Measurements from ENCODE around the gene DAPK2.
A peak's percentile ranks its signal among the peaks of the same experiment; 100 is the strongest.
"Not testable (repeated sequence)": the region's sequence is repeated elsewhere in the genome, so short reads cannot be mapped to it uniquely, and the experiment has no call there.

Gene DAPK2

DNA sequence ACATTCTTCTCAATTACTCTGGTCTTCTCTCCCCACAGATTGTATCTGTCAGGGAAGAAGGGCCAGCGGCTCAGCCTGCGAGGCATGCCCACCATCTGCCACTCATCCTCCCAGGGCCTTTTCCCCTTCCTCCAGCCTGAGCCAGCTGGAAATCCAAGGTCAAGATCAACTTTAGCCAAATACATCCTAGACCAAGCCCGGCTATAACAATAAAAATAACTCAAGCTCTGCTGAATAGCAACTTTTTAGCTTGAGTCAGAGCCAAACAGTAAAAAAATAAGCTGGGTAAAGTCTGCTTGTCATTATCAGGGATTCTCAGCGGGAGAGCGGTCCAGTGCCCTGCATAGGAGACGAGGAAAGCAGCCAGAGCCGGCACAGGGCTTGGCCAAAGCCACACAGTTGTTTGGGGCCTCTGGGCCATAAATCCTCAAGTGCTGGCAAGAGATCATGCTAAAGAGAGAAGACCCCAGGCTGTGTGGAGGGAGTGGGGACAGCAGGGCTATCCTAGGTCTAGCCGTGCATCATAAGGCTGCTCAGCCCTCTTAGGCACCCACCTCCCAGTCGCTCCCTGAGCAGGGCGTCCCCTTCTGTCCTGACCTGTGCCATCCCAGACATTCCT, 136.4 kb downstream of the DAPK2 start:
- peak; percentile 45 for DNase-seq

DNA sequence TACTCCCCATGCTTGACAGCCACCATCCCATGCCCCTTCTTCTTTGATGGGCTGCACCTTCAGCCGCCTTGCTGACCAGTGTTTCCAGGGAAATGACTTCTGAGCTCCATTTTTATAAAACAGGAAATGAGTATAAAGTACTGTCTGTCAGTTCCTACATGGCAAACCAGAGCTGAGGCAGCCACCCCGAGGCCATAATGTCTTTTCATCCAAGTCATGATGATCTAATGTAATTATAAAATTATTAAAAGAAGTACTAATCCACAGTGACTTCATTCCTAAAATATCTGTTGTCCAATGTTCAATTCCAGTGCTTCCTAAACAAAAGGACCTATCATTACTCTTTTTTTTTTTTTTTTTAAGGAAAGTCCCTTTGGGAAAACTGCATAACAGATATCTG, 137.3 kb downstream of the DAPK2 start:
- no peak for DNase-seq

DNA sequence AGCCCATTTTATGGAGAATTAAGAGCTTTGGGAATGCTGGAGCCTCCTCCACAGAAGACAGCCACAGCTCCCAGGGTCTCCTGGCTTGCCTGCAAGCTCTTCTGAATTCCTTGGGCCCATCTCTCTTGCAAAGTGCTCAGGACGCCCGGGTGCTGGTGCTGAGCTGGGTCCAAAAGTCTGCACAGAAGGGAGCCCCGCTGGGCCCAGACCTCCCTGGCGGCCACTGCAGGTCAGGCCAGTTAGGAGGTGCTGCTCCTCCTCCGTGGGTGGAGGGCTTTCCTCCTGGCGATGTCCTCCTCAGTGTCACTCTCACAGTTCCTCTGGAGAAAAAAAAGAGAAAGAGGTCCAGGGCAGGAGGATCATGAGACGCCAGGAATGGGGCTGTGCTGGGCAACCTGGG, 138.0 kb downstream of the DAPK2 start:
- DNase-seq = no peak

DNA sequence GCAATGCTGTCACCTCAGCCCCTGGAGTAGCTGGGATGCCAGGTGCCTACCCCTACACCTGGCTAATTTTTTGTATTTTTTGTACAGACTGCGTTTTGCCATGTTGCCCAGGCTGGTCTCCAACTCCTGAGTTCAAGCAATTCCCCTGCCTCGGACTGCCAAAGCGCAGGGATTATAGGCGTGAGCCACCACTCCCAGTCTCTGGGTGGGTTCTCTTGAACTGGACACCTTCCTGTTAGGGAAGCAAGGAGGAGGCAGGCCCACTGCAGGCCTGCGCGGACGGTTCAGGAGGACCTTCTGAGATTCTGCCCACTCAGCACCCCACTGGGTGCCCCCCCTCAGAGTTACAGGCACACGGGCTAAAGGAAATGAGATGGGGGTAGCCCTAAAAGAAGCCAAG, 138.8 kb downstream of the DAPK2 start:
- DNase-seq = no peak

DNA sequence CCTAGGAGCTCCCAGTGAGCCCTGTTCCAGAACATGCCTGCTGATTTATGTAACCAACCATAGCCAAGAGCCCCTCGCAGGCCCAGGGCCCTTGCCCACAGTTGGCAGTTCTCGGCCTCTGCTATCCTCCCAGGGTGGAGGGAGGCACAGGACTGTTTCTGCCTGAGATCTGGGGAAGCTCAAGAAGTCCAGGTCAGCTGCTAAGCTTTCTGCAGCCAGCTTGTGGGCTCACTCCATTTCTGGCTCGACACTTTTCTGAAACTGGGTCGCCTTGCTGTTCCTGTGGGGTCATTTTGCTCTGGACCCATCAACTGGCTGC, 140.1 kb downstream of the DAPK2 start:
- no peak for DNase-seq

- no peak for DNase-seq
These were observed 140.6 kb downstream of the DAPK2 start for GRCh38 chr15:63905558-63906265.

- DNase-seq = peak; percentile 32
These were observed 141.2 kb downstream of the DAPK2 start for GRCh38 chr15:63905131-63905530.

DNA sequence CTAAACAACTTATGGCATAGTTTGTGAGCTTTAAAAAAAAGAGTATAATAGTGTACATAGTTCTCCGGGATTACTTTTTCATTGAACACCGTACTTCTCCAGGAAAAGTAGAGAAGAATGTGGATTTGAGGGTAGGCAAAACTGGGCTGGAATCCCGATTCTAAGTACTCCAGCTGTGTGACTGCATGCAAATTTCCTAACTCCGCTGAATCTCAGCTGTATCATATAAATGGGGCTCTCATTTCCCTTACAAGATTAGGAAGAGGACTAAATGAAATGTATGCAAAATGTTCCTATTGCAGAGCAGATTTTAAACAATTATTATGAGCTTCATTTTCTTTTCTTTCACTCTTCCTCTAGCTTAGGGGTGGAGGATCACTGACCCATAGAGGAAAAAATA, 142.2 kb downstream of the DAPK2 start:
- DNase-seq = no peak

DNA sequence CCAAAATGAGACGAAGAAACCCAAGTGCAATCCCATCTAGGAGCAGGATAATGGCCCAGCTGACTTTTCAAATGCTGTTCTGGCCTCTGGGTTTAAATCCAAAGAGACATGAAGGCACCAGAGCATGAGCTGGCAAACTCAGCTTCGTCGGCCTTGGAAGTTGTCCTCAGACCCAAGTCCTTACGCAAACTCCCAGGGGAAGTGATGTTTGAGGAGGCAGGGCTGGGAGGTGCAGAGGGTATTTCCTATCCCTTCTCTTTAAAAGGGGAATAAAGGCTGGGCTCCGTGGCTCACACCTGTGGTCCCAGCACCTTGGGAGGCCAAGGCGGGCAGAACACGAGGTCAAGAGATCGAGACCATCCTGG, 143.6 kb downstream of the DAPK2 start:
- no peak for DNase-seq

DNA sequence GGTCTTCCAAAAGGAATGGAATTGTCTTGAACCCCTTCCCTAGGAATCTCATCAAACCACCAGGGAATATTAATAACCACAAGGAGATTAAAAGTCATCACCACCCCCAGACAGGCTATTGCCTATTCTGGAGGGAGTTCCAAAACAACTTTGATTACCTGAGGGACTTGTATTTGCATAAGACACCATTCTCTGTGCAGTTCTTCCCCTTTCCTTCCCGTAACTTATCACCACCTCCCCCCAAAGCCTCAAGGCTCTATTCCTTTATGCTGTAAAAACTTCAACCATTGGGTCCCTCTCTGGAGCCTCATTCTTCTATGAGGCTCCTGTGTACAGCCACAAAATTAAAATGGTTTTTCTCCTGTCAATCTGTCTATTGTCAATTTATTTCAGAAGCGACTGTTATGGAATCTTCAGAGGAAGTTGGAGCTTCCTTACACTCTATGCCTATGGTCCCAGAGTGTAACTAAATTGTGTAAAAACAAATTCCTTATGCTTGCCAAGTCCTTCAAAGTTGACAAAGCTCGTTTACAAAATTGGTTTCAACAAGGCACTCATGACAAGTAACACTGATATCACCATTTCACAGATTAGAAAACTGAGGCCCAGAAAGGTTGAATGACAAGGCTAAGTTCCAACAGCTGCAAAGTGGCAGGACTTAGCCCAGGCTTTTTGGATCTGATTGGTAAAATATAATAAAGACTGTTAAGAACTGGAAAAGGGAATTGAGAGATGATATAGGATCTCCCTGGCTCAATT, 144.2 kb downstream of the DAPK2 start:
- no peak for DNase-seq

GRCh38 chr15:63900306-63900705, 146.0 kb downstream of the DAPK2 start:
- no peak for DNase-seq

- DNase-seq = not testable (repeated sequence)
These were observed 146.7 kb downstream of the DAPK2 start for GRCh38 chr15:63899606-63900005.

GRCh38 chr15:63899193-63899592, 147.1 kb downstream of the DAPK2 start:
- DNase-seq = no peak

- DNase-seq = peak; percentile 31
These were observed 149.8 kb downstream of the DAPK2 start for GRCh38 chr15:63896336-63897115.

DNA sequence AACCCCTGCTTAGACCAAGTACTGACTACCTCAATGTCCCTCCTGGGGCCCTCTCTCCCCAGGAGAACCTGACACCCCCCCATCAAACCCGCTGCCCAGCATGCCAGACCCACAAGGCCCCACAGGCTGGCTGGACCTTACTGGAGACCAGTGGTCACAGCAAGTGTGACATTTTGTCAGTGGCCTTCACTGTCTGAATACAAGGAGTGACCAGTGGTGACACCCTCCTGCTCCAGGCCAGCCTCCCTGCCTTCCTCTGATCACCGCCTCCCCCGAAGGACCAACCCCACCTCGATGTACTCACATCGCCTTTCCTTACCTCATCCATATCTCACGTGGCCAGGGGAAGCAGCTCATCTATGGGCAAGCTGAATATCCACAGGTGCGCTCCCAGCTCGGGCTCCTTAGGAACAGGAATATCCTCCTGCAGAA, 150.5 kb downstream of the DAPK2 start:
- no peak for DNase-seq

DNA sequence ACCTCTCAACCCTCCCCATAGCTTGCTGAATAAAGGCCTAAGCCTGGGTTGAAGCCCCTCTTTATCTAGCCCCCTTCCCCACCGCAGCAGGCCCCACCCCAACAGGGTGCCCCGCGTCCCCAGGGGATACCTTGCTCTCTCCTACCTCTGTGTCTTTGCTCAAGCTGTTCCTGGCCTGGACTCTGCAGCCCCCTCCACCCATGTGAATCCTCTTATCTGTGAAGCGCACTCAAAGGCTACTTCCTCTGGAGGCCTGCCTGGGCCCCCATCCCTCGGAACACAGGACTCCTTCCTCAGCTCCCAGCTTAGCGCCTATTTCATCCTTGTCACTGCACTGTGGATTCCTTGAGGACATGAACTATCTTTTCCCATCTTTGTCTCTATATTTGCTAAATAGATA, 151.1 kb downstream of the DAPK2 start:
- DNase-seq = no peak

- no peak for DNase-seq
These were observed 151.7 kb downstream of the DAPK2 start for GRCh38 chr15:63894662-63894949.

DNA sequence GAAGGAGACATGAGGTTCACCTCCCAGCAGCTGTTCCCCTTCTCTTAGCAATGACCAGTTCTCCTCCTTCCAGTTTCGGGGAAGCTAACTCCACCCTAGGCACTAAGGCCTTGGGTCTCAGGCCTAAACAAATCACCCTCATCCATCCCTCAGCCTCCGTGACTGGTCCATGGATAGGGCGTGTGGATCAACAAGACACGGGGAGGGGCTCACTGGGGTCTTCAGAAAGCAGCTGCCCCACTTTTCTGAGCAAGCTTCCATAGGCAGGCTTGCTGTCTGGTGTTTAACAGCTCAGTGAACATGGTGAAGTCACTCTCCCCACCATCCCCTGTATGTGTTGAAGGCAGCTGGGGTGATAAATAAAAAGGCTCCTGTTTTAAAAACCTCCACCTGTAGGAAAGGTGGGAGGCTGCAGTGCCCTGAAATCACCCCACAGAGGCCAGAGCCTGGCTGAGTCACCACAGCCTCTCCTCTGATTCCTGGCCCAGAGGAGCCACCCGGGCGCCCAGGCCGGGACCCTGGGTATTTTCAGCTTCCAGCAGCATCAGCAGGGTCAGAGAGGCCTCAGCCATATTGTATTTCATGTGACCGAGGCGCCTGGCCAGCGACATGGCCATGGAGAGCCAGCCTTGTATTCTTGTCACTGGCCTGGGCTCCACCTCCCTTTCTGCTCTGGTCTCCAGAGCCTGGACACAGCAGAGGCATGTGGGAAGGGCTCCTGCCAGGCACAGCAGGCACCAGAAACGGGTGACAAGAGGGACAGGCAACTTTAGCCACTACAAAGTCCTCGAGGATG, 152.2 kb downstream of the DAPK2 start:
- DNase-seq = no peak

GRCh38 chr15:63892794-63893441, 153.4 kb downstream of the DAPK2 start:
- DNase-seq = no peak

DNA sequence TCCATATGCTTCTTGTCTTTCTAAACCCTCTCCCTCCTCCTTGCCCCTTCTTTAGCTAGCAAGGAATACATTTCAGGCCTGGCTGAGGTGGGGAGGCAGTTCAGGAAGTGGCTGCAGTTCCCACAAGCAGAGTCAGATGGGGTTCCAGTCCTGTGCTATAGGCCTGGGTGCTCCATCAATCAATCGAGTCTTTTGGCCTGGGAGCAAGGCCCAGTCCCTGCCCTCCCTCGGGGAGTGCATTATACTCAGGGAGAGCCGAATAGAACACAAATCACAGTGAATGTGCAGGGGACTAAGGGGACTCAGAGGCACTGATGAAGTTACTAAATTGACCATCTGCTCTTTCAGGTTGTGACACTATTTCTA, 154.5 kb downstream of the DAPK2 start:
- no peak for DNase-seq

- peak; percentile 85 for DNase-seq
These were observed 155.1 kb downstream of the DAPK2 start for GRCh38 chr15:63891079-63891767.

GRCh38 chr15:63890617-63891016, 155.7 kb downstream of the DAPK2 start:
- DNase-seq = no peak
